22Rv1 (cell line): Measurements from ENCODE around the gene SENP2.

Experiments used
- CTCF ChIP-seq: fragments of 450-650 bp; IDR thresholded peaks from 2 replicates; pipeline ENCODE4 v1.5.1; 2017; ENCODE audit warnings: mild to moderate bottlenecking
- ZFX ChIP-seq: fragments of 450-650 bp; IDR thresholded peaks from 2 replicates; pipeline ENCODE4 v1.6.1; 2017; ENCODE audit warnings: antibody characterized with exemption, borderline replicate concordance

GRCh38 chr3:185540695-185541094 lies 45.4 kb upstream of the SENP2 start:
- no peak for TF ChIP-seq CTCF
- TF ChIP-seq ZFX: no peak
